ENCODE results near the gene AKAP13.
A peak's percentile ranks its signal among the peaks of the same experiment; 100 is the strongest.
"Not testable (repeated sequence)": the region's sequence is repeated elsewhere in the genome, so short reads cannot be mapped to it uniquely, and the experiment has no call there.

AKAP13 gene

GRCh38 chr15:85571780-85572179 lies 191.4 kb downstream of the AKAP13 start:
- no peak for DNase-seq (ENCODE audit: low spot score)

- no peak for DNase-seq (ENCODE audit: low spot score)
These were observed 196.0 kb downstream of the AKAP13 start for GRCh38 chr15:85576392-85576791.

- DNase-seq (ENCODE audit: low spot score), result no peak
These were observed 198.7 kb downstream of the AKAP13 start for GRCh38 chr15:85578941-85579701.

GRCh38 chr15:85579957-85580694 lies 199.7 kb downstream of the AKAP13 start:
- no peak for DNase-seq (ENCODE audit: low spot score)

GRCh38 chr15:85580879-85581278 lies 200.5 kb downstream of the AKAP13 start:
- DNase-seq (ENCODE audit: low spot score), result peak; percentile 69

- peak; percentile 54 for DNase-seq (ENCODE audit: low spot score)
These were observed 201.1 kb downstream of the AKAP13 start for GRCh38 chr15:85581495-85581894.

GRCh38 chr15:85582131-85583079 lies 202.0 kb downstream of the AKAP13 start:
- peak; percentile 77 for DNase-seq (ENCODE audit: low spot score)

- peak; percentile 34 for DNase-seq (ENCODE audit: low spot score)
These were observed 203.0 kb downstream of the AKAP13 start for GRCh38 chr15:85583442-85583841.

GRCh38 chr15:85583923-85584390 lies 203.6 kb downstream of the AKAP13 start:
- peak; percentile 49 for DNase-seq (ENCODE audit: low spot score)

- peak; percentile 10 for DNase-seq (ENCODE audit: low spot score)
These were observed 204.5 kb downstream of the AKAP13 start for GRCh38 chr15:85584872-85585271.

- not testable (repeated sequence) for DNase-seq (ENCODE audit: low spot score)
These were observed 205.8 kb downstream of the AKAP13 start for GRCh38 chr15:85586196-85586595.

- DNase-seq (ENCODE audit: low spot score), result peak; percentile 27
These were observed 207.5 kb downstream of the AKAP13 start for GRCh38 chr15:85587707-85588411.

GRCh38 chr15:85588677-85589076 lies 208.3 kb downstream of the AKAP13 start:
- DNase-seq (ENCODE audit: low spot score), result no peak

GRCh38 chr15:85589851-85590250 lies 209.4 kb downstream of the AKAP13 start:
- DNase-seq (ENCODE audit: low spot score), result no peak

- no peak for DNase-seq (ENCODE audit: low spot score)
These were observed 211.2 kb downstream of the AKAP13 start for GRCh38 chr15:85591622-85592021.

- no peak for DNase-seq (ENCODE audit: low spot score)
These were observed 211.7 kb downstream of the AKAP13 start for GRCh38 chr15:85592148-85592547.

- no peak for DNase-seq (ENCODE audit: low spot score)
These were observed 213.5 kb downstream of the AKAP13 start for GRCh38 chr15:85593809-85594445.

GRCh38 chr15:85595804-85596536 lies 215.6 kb downstream of the AKAP13 start:
- DNase-seq (ENCODE audit: low spot score), result no peak

- peak; percentile 49 for DNase-seq (ENCODE audit: low spot score)
These were observed 216.9 kb downstream of the AKAP13 start for GRCh38 chr15:85597155-85597815.

GRCh38 chr15:85598219-85598618 lies 217.8 kb downstream of the AKAP13 start:
- no peak for DNase-seq (ENCODE audit: low spot score)

Measured in CD4-positive, alpha-beta T cell treated with Interleukin-2 at 100 ng/mL for 4 hours (primary cell).